GM21737 (cell line): ENCODE measurements around the gene FAM217A.
"Not testable (repeated sequence)": the region's sequence is repeated elsewhere in the genome, so short reads cannot be mapped to it uniquely, and the experiment has no call there.

ENCODE experiments used
- ATAC-seq: cut with Tn5 transposase; IDR thresholded peaks from one replicate; pipeline ENCODE4 v1.9.1; 2021; ENCODE audit warnings: mild to moderate bottlenecking, moderate library complexity; ENCODE audit not compliant: unreplicated experiment

The FAM217A gene

GRCh38 chr6:4078691-4079471 lies at the start of gene FAM217A:
FAM217A (minus strand) TSS chr6:4079137; CDS start chr6:4077414, 1,723 bp downstream.
- no peak for ATAC-seq

- no peak for ATAC-seq
Observed at GRCh38 chr6:4128072-4128471, 49.1 kb upstream of the FAM217A start.

- no peak for ATAC-seq
Observed at GRCh38 chr6:4125933-4126864, 47.3 kb upstream of the FAM217A start.

GRCh38 chr6:4125500-4125899 lies 46.6 kb upstream of the FAM217A start:
- no peak for ATAC-seq

- no peak for ATAC-seq
Observed at GRCh38 chr6:4124351-4124750, 45.4 kb upstream of the FAM217A start.

GRCh38 chr6:4115741-4116140 lies 36.8 kb upstream of the FAM217A start:
- no peak for ATAC-seq

GRCh38 chr6:4114123-4114522 lies 35.2 kb upstream of the FAM217A start:
- no peak for ATAC-seq

GRCh38 chr6:4113649-4114048 lies 34.7 kb upstream of the FAM217A start:
- ATAC-seq = no peak

GRCh38 chr6:4112366-4112765 lies 33.4 kb upstream of the FAM217A start:
- no peak for ATAC-seq

GRCh38 chr6:4109363-4109815 lies 30.5 kb upstream of the FAM217A start:
- not testable (repeated sequence) for ATAC-seq

- ATAC-seq = no peak
Observed at GRCh38 chr6:4108561-4109093, 29.7 kb upstream of the FAM217A start.

- ATAC-seq = no peak
Observed at GRCh38 chr6:4107873-4108272, 28.9 kb upstream of the FAM217A start.

- no peak for ATAC-seq
Observed at GRCh38 chr6:4105980-4106536, 27.1 kb upstream of the FAM217A start.

GRCh38 chr6:4103929-4104328 lies 25.0 kb upstream of the FAM217A start:
- no peak for ATAC-seq

GRCh38 chr6:4102687-4103244 lies 23.8 kb upstream of the FAM217A start:
- ATAC-seq = no peak

GRCh38 chr6:4101298-4101697 lies 22.4 kb upstream of the FAM217A start:
- no peak for ATAC-seq

GRCh38 chr6:4100655-4101054 lies 21.7 kb upstream of the FAM217A start:
- ATAC-seq = no peak

GRCh38 chr6:4093288-4093687 lies 14.4 kb upstream of the FAM217A start:
- no peak for ATAC-seq

- no peak for ATAC-seq
Observed at GRCh38 chr6:4091941-4092340, 13.0 kb upstream of the FAM217A start.

- ATAC-seq = not testable (repeated sequence)
Observed at GRCh38 chr6:4090043-4090442, 11.1 kb upstream of the FAM217A start.

GRCh38 chr6:4088704-4089103 lies 9.8 kb upstream of the FAM217A start:
- ATAC-seq = no peak
